ENCODE data around the gene ELOVL5.

DNA sequence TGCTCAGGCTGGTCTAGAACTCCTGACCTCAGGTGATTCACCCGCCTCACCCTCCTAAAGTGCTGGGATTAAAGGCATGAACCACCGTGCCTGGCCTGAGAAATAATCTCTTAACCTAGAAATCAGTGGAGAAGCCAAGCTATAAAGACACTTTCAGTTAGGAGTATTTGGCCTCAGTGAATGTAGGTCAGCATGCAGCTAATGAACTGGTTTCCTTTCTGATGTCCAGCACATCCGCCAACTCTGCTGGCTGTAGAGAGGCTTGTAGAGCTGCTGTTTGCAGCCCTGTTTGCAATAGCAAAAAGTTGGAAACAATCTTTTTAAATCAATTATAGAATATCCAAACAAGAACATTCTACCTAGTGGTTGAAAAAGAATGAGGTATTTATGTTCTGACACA lies 42.4 kb upstream of the ELOVL5 start:
- TF ChIP-seq, protein P1, sequence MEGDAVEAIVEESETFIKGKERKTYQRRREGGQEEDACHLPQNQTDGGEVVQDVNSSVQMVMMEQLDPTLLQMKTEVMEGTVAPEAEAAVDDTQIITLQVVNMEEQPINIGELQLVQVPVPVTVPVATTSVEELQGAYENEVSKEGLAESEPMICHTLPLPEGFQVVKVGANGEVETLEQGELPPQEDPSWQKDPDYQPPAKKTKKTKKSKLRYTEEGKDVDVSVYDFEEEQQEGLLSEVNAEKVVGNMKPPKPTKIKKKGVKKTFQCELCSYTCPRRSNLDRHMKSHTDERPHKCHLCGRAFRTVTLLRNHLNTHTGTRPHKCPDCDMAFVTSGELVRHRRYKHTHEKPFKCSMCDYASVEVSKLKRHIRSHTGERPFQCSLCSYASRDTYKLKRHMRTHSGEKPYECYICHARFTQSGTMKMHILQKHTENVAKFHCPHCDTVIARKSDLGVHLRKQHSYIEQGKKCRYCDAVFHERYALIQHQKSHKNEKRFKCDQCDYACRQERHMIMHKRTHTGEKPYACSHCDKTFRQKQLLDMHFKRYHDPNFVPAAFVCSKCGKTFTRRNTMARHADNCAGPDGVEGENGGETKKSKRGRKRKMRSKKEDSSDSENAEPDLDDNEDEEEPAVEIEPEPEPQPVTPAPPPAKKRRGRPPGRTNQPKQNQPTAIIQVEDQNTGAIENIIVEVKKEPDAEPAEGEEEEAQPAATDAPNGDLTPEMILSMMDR (IDR thresholded peaks at IDR 0.05): no peak
- TF ChIP-seq EP300 (IDR thresholded peaks at IDR 0.05) (no peak), POLR2AphosphoS5 (IDR thresholded peaks at IDR 0.05) (no peak), POLR2A (IDR thresholded peaks at IDR 0.05; ENCODE audit: low read depth) (no peak)

Data from esophagus muscularis mucosa (tissue), 4 donors.